HepG2 (cell line): ENCODE data around the gene IGDCC3. TPM values are rescaled to one million over a fixed set of nuclear protein-coding genes. Genes with fewer than 3 reads are reported as not detected.

ENCODE experiments used
- GPBP1L1 ChIP-seq: sonication (generic); formaldehyde crosslinking; IDR thresholded peaks from 2 replicates; pipeline ENCODE4 v1.5.0; 2020; ENCODE audit warnings: mild to moderate bottlenecking, missing genetic modification reagents
- JUN ChIP-seq: sonication (generic); formaldehyde crosslinking; IDR thresholded peaks from 2 replicates; pipeline ENCODE4 v1.4.0; 2020; ENCODE audit warnings: mild to moderate bottlenecking, missing genetic modification reagents
- KAT2B ChIP-seq: fragments of 150-350 bp; IDR thresholded peaks from 2 replicates; pipeline ENCODE4 v1.6.1; 2014; ENCODE audit warnings: low read depth, low read length, borderline replicate concordance
- KDM5B ChIP-seq: sonication (generic); formaldehyde crosslinking; IDR thresholded peaks from 2 replicates; pipeline ENCODE4 v1.4.0; 2020; ENCODE audit warnings: missing genetic modification reagents, mild to moderate bottlenecking, borderline replicate concordance
- KLF16 ChIP-seq, 2 experiments: sonication (generic) in 1 of 2; formaldehyde crosslinking in 1 of 2; IDR thresholded peaks; 2 replicates each; pipeline versions ENCODE4 v1.6.1 to v1.8.0; 2016 to 2023; ENCODE audit warnings: missing genetic modification reagents in 2 of 2, missing compliant biosample characterization in 1 of 2
- MBD4 ChIP-seq: IDR thresholded peaks from 2 replicates; pipeline ENCODE4 v1.6.1; 2012; ENCODE audit warnings: low read length, inconsistent platforms, borderline replicate concordance
- NCOA2 ChIP-seq: sonication (generic); formaldehyde crosslinking; IDR thresholded peaks from 2 replicates; pipeline ENCODE4 v1.8.0; 2022; ENCODE audit warnings: inconsistent platforms
- NFYB ChIP-seq: sonication (generic); formaldehyde crosslinking; IDR thresholded peaks from 2 replicates; pipeline ENCODE4 v1.4.0; 2020; ENCODE audit warnings: missing genetic modification reagents
- PBX3 ChIP-seq: sonication (generic); formaldehyde crosslinking; IDR thresholded peaks from 2 replicates; pipeline ENCODE4 v1.8.1; 2023; ENCODE audit warnings: missing genetic modification reagents, inconsistent platforms, borderline replicate concordance
- RFX5 ChIP-seq: IDR thresholded peaks from 2 replicates; pipeline ENCODE4 v1.6.1; 2011; ENCODE audit warnings: low read depth, low read length, improper control_type of control experiment
- STAG1 ChIP-seq: sonication (generic); formaldehyde crosslinking; IDR thresholded peaks from 2 replicates; pipeline ENCODE4 v1.4.0; 2020; ENCODE audit warnings: missing genetic modification reagents
- ZNF124 ChIP-seq: sonication (generic); formaldehyde crosslinking; IDR thresholded peaks from 2 replicates; pipeline ENCODE4 v1.4.0; 2020; ENCODE audit warnings: missing genetic modification reagents
- ZNF281 ChIP-seq: sonication (generic); formaldehyde crosslinking; IDR thresholded peaks from 2 replicates; pipeline ENCODE4 v1.4.0; 2020; ENCODE audit warnings: missing genetic modification reagents, borderline replicate concordance
- ZNF746 ChIP-seq: sonication (generic); formaldehyde crosslinking; IDR thresholded peaks from 2 replicates; pipeline ENCODE4 v1.8.0; 2022; ENCODE audit warnings: mild to moderate bottlenecking, missing genetic modification reagents
- ZNF800 ChIP-seq: sonication (generic); formaldehyde crosslinking; IDR thresholded peaks from 2 replicates; pipeline ENCODE4 v1.4.0; 2020; ENCODE audit warnings: missing genetic modification reagents
- ZSCAN30 ChIP-seq: sonication (generic); formaldehyde crosslinking; IDR thresholded peaks from 2 replicates; pipeline ENCODE4 v1.5.0; 2020; ENCODE audit warnings: mild to moderate bottlenecking, missing genetic modification reagents
- ZUFSP ChIP-seq: sonication (generic); formaldehyde crosslinking; IDR thresholded peaks from 2 replicates; pipeline ENCODE4 v1.9.0; 2021; ENCODE audit warnings: missing genetic modification reagents, mild to moderate bottlenecking, borderline replicate concordance
- polyA plus RNA-seq, 8 experiments: library from polyadenylated mRNA; depleted of rRNA in 3 of 8; stranded (reverse) in 7 of 8; unstranded in 1 of 8; fragments of >200 nt; fragmentation: Illumina TruSeq in 4 of 8; extraction: Trizol in 4 of 8; gene quantifications; 2 replicates each; pipeline versions ENCODE4 v1.2.1 to v1.2.3, GENCODE V29; 2011 to 2016; ENCODE audit warnings: low read depth in 4 of 8, missing spikeins in 1 of 8, mixed read lengths in 1 of 8; ENCODE audit not compliant: insufficient read depth in 1 of 8
- total RNA-seq, 5 experiments: library from RNA; depleted of rRNA; stranded (reverse); fragments of >200 nt; fragmentation: Illumina TruSeq; extraction: Trizol; gene quantifications; 2 replicates each; pipeline ENCODE4 v1.2.3, GENCODE V29; 2016; ENCODE audit warnings: low read depth in 1 of 5

The IGDCC3 gene
- total and polyA plus RNA-seq, 2 of the 13 experiments (the other 11 are each of a cell fraction or from before 2014, with no cell fraction given) = 30.1 to 51.8 TPM

- TF ChIP-seq KLF16 (CRISPR knock-in tag; IDR thresholded peaks at IDR 0.05) (peak in 1 of 2 experiments; percentile 67; a peak in 1 of 4 replicates), NFYB (0 out of 2 replicates have a peak, but pooled peaks have one; percentile 29), JUN (CRISPR knock-in tag) (no peak), MBD4 (no peak), KAT2B (no peak), ZNF281 (CRISPR knock-in tag) (no peak; the same call in 1 of the 2 replicates), ZSCAN30 (CRISPR knock-in tag) (no peak), NCOA2 (peak; percentile 8; the same call in 1 of the 2 replicates), ZNF800 (CRISPR knock-in tag) (peak; percentile 6; the same call in 1 of the 2 replicates), RFX5 (no peak), GPBP1L1 (CRISPR knock-in tag) (no peak), ZNF124 (CRISPR knock-in tag) (no peak), KDM5B (CRISPR knock-in tag) (peak; percentile 52; the same call in 1 of the 2 replicates), PBX3 (CRISPR knock-in tag) (no peak), ZNF746 (CRISPR knock-in tag) (peak; percentile 67), ZUFSP (CRISPR knock-in tag) (no peak), STAG1 (CRISPR knock-in tag) (peak; percentile 96)
Measured at GRCh38 chr15:65384895-65385869, 7.4 kb upstream of the IGDCC3 start (continued).
